Duodenal mucosa (tissue), 2 donors: ENCODE measurements around the gene KLHDC8A.

Experiments used
- H3K27ac ChIP-seq: one replicate; pipeline ENCODE4 v1.7.0; 2013; ENCODE audit warnings: low read depth, low read length
- H3K27me3 ChIP-seq, 2 donors: one replicate each; pipeline ENCODE4 v1.7.0; 2013; ENCODE audit warnings: low read length in 2 of 2, control low read depth in 1 of 2; ENCODE audit not compliant: insufficient read depth in 2 of 2, control insufficient read depth in 1 of 2
- H3K36me3 ChIP-seq, 2 donors: one replicate each; pipeline ENCODE4 v1.7.0; 2013; ENCODE audit warnings: low read length in 2 of 2, control low read depth in 1 of 2; ENCODE audit not compliant: insufficient read depth in 2 of 2, control insufficient read depth in 1 of 2
- H3K4me1 ChIP-seq, 2 donors: one replicate each; pipeline ENCODE4 v1.7.0; 2013; ENCODE audit warnings: low read length in 2 of 2, control low read depth in 1 of 2; ENCODE audit not compliant: insufficient read depth in 2 of 2, control insufficient read depth in 1 of 2
- H3K4me3 ChIP-seq, 2 donors: one replicate each; pipeline ENCODE4 v1.7.0; 2013; ENCODE audit warnings: low read length in 2 of 2, low read depth in 1 of 2
- H3K9ac ChIP-seq, 2 donors: one replicate each; pipeline ENCODE4 v1.7.0; 2013; ENCODE audit warnings: low read length in 2 of 2, low read depth in 1 of 2
- H3K9me3 ChIP-seq, 2 donors: one replicate each; pipeline ENCODE4 v1.7.0; 2013; ENCODE audit warnings: low read length in 2 of 2, control low read depth in 1 of 2; ENCODE audit not compliant: control insufficient read depth in 1 of 2

Gene KLHDC8A

DNA sequence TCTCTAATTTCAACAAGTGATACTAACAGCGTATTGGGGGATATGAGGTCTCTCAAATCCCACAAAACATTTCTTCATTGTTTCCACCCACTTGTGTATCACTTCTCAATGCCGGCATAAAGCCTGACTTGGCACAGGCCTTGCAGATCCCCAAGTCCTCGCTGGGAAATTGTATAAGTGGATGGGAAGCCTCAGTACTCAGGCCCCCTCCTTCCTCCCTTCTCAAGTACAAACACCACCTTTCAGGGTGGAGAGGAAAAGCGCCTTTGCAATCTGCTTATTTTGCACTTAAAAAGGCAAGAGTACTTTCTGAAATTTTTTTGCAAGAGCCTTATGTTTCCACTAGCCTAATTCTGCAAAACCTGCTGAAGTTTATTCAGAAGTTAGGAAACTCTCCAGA lies 25.8 kb upstream of the KLHDC8A start:
- Histone ChIP-seq H3K4me3 (no peak overlapping the region), H3K9me3 (no peaks in the 10 kb centered on the region), H3K9ac (no peak overlapping the region), H3K4me1 (no peaks in the 10 kb centered on the region), H3K27ac (no peak overlapping the region), H3K27me3 (no peaks in the 10 kb centered on the region), H3K36me3 (no peaks in the 10 kb centered on the region)

DNA sequence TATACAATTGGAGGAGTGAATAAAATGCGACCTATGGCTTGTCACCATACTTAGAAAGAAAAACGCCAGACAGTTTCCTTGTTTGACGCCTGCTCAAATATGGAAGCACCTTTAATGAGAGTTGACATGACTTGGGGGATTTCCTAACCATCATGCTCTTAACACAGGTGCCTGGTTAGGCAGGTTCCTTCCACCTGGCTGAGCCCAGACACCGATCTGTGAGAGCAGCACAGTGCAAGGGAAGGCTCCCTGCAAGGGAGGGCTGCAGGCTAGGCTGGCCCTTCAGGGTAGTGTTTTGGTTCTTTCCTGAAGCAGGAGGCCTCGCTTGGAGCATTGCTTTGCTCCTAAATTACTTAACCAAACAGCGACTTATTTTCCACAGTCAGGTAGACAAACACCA lies 24.6 kb upstream of the KLHDC8A start:
- Histone ChIP-seq H3K27me3 (no peaks in the 10 kb centered on the region), H3K36me3 (no peaks in the 10 kb centered on the region), H3K4me3 (no peak overlapping the region), H3K4me1 (no peaks in the 10 kb centered on the region), H3K9me3 (no peaks in the 10 kb centered on the region), H3K9ac (no peak overlapping the region), H3K27ac (no peak overlapping the region)

DNA sequence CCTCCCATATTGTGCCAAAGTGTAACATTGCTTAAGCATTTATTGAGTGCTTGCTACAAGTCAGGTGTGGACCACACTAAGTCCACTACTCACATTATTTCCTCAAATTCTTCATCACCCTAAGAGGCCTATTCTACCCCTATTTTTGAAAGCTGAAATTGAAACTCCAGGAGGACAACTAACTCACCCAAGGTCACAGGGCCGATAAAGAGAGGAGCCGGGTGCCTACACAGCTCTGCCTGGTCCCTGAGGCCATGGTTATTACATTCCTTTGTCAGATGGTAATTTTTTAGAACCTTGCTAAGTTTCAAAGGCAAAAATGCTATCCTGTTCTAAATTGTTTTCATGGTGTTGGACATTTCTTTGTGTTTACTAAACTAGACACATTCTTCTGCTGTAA lies 24.2 kb upstream of the KLHDC8A start:
- H3K27ac ChIP-seq = no peak overlapping the region
- no peaks in the 10 kb centered on the region for H3K9me3 ChIP-seq
- no peak overlapping the region for H3K4me3 ChIP-seq
- no peaks in the 10 kb centered on the region for H3K27me3 ChIP-seq
- H3K9ac ChIP-seq = no peak overlapping the region
- peaks cover 0 to 2% of the 10 kb centered on the region in 2 donors for H3K4me1 ChIP-seq
- H3K36me3 ChIP-seq = no peaks in the 10 kb centered on the region

DNA sequence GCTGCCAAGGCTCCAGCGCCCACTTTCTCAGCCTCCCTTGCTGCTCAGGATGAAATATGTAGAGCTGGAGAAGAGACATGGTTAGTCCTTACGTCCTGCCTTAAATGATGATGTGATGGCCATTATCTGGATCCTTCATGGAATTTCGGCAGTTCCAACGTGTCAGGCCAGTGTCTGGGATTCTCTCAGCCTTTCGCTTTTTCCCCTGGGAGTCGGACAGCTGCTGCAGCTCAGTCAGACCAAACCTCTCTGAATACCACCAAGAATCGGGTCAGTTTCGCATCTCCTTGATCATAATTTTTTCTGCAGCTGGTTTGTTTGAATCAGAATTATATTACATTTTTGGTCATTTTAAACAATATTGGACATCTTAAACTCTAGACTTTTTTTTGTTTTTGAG lies 22.3 kb upstream of the KLHDC8A start:
- Histone ChIP-seq H3K27ac (no peak overlapping the region), H3K9me3 (no peaks in the 10 kb centered on the region), H3K9ac (no peak overlapping the region), H3K27me3 (no peaks in the 10 kb centered on the region), H3K36me3 (no peaks in the 10 kb centered on the region), H3K4me3 (no peak overlapping the region), H3K4me1 (peaks cover 10 to 13% of the 10 kb centered on the region in 2 donors)

DNA sequence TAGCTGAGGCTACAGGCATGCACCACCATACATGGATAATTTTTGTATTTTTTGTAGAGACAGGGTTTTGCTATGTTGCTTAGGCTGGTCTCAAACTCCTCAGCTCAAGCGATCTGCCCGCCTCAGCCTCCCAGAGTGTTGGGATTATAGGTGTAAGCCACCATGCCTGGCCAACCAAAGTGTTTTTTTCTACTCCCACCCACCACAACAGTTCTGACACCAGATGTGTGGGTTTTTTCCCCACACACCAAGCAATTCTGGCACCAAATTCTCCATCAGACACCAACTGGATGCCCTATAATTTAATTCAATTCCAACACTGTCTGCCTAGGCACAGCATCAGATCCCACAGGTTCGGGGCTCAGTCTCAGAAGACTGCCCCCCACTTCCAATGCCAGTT lies 20.6 kb upstream of the KLHDC8A start:
- no peak overlapping the region for H3K27ac ChIP-seq

DNA sequence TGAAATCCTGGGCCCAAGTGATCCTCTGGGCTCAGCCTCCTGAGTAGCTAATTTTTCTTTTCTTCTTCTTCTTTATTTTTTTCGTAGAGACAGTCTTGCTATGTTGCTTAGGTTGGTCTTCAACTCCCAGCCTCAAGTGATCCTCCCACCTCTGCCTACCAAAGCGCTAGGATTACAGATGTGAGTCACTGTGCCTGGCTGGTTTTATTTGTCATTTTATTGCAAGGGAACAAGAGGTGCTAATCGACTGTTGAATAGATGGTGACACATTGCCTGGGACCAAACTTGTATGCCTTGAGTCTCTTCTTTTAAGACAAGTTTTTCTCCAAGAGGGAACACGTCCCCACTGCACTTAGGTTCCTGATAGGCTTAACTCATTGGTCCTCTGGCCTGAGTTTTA lies 20.0 kb upstream of the KLHDC8A start:
- Histone ChIP-seq H3K27ac (no peak overlapping the region), H3K27me3 (no peaks in the 10 kb centered on the region), H3K4me1 (peaks cover 17 to 24% of the 10 kb centered on the region in 2 donors), H3K36me3 (no peaks in the 10 kb centered on the region), H3K9ac (no peak overlapping the region), H3K9me3 (no peaks in the 10 kb centered on the region), H3K4me3 (no peak overlapping the region)

More for the DNA sequence above, 20.6 kb upstream of the KLHDC8A start:
- no peaks in the 10 kb centered on the region for H3K27me3 ChIP-seq
- no peaks in the 10 kb centered on the region for H3K9me3 ChIP-seq
- peaks cover 16 to 24% of the 10 kb centered on the region in 2 donors for H3K4me1 ChIP-seq
- H3K9ac ChIP-seq = no peak overlapping the region
- no peaks in the 10 kb centered on the region for H3K36me3 ChIP-seq
- no peak overlapping the region for H3K4me3 ChIP-seq

DNA sequence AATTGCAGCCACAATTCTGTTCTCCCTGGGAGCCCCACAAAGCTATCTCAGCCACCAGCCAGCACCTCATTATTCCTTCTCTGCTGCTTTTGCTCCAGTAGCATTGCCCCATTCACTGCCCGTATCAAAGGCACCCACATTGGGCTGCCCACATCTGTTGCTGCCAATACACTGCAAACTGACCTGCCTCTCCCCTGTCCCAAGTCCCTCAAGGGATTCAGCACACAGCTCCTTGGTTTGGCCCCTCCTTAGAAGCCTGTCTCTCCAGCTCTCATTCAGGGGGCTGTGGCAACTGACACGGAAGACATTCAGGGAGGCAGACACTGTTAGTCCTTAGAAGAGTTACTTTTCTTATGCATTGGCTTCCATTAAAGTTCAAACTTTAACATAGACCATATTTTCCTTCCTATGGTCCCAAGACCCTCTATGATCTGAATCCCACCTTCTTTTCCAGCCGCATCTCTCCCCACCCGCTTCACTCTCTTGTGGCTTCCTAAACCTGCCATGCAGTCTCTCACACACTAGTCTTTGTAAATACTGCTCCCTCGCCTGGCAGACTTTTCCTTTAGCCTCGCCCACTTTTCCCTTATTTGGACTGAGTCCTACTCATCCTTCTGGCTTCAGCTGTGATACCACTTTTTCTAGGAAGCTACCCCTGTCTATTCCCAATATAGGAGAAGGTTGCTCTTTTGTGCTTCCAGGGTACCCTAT lies 19.3 kb upstream of the KLHDC8A start:
- Histone ChIP-seq H3K4me3 (no peak overlapping the region), H3K4me1 (peaks cover 17 to 24% of the 10 kb centered on the region in 2 donors), H3K9ac (no peak overlapping the region), H3K27ac (no peak overlapping the region), H3K9me3 (no peaks in the 10 kb centered on the region), H3K27me3 (no peaks in the 10 kb centered on the region), H3K36me3 (no peaks in the 10 kb centered on the region)

DNA sequence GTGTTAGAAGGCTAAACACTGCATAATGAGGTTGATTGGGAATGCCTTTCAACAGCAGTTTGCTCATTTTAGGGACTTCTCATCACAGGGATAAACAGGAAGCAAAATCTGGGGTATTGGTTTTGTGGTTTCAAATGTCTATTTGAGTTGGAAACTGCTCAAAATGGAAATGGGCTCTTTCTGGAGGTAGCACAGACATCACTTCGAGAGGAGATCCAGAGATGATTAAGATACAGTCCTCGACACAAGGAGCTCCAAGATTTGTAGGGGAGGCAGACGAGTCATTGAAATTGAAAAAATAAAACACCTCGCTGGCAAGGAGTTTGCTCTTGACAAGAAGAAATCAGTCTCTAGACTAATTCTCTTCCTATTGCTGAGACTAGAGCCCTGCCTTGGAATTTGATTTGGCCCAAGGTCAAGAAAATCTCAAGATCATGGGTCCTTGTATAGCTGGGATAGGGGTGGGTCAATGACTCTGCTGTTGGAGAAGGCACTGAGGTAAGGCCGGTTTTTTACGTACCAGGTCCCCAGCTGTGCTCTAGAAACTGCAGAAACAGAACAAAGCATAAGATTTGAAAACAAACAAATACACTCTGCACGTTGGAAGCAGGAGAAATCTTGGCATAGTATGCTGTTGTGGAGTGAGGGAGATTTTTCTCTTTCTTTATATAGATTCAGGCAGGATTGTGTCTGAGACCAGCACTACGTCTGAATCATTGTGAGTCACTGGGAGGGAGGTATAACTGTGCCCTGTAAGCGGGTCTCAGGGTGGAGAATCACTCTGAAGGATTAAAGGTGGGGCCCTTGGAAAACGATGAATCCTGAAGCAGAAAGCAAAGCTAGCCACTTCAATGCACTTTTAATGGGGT lies 17.7 kb upstream of the KLHDC8A start:
- H3K4me3 ChIP-seq = no peak overlapping the region
- H3K36me3 ChIP-seq = no peaks in the 10 kb centered on the region
- no peak overlapping the region for H3K9ac ChIP-seq
- H3K4me1 ChIP-seq = peaks cover 17 to 24% of the 10 kb centered on the region in 2 donors
- no peaks in the 10 kb centered on the region for H3K27me3 ChIP-seq
- H3K9me3 ChIP-seq = no peaks in the 10 kb centered on the region
- no peak overlapping the region for H3K27ac ChIP-seq

DNA sequence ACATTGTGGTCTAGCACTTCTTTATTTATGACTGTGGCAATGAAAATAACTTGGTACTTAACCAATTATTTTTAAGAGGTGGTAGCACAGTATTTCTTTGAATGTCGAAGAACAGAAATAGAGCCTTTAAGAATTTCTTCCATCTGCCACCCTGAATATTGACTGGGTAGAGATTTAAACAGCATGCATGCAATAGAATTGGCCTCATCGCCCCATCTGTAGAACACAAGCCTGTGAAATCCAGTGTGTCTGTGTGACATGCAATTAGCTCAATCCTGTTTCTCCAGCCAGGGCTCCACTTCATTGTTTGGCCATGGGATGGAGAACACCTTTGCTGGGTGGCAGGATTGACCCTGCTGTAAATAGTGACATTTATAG lies 17.1 kb upstream of the KLHDC8A start:
- Histone ChIP-seq H3K9ac (no peak overlapping the region), H3K9me3 (no peaks in the 10 kb centered on the region), H3K27me3 (no peaks in the 10 kb centered on the region), H3K27ac (no peak overlapping the region), H3K36me3 (no peaks in the 10 kb centered on the region), H3K4me3 (no peak overlapping the region), H3K4me1 (peaks cover 17 to 24% of the 10 kb centered on the region in 2 donors)

DNA sequence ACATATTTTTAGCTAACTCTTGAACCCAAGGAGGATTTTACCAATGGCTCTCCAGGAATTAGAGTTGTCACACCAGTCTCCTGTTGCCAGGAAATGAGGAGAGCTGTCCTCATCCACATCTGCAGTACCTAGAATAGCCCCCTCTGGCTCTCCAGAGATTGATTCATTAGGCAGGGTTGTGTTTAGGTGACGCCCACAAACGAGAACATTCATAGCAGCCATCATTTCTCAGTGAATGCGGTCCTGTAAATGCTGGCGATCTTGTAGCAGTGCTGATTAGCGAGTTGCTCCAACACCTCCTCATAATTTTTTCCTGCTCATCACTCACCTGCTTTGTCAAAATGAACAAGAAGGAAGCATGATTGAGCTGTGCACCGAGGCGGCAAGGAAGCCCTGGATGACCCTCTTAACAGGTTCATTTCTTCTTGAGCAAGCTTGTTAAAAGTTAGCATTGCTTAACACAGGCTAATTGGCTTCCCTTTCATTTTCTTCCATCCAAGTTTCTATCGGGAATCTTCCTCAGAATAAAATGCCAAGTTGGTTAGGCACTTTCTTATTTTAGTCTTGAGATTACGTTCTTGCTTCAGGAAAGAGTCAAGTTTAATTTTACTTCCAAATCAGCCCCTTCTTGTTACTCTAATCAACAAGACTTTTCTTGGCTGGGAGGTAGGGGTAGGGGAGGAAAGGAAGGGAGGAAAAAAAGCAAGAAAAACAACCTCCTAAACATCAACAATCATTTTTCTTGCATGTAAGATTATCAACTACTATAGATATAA lies 16.5 kb upstream of the KLHDC8A start:
- Histone ChIP-seq H3K36me3 (no peaks in the 10 kb centered on the region), H3K9ac (no peak overlapping the region), H3K27ac (no peak overlapping the region), H3K4me1 (peaks cover 17 to 24% of the 10 kb centered on the region in 2 donors), H3K4me3 (no peak overlapping the region), H3K27me3 (no peaks in the 10 kb centered on the region), H3K9me3 (no peaks in the 10 kb centered on the region)
